Right lobe of liver (tissue), 4 donors: ENCODE results near the gene ZBTB22.

Experiments
- CTCF ChIP-seq, 4 donors: fragments of 200-600 bp in 3 of 4; fragments of 450-650 bp in 1 of 4; IDR thresholded peaks; one replicate each; pipeline versions ENCODE4 v1.5.1 to v1.8.0; 2016 to 2022; ENCODE audit warnings: antibody characterized with exemption in 4 of 4, mild to moderate bottlenecking in 2 of 4
- POLR2A ChIP-seq: fragments of 450-650 bp; IDR thresholded peaks from one replicate; pipeline ENCODE4 v1.6.1; 2017; ENCODE audit warnings: antibody characterized with exemption, mild to moderate bottlenecking
- donor health status: DM: no; HTN: no; CAD: no.
- donor health status: DM: no; HTN: no; CAD: no.
- donor health status: DM: no; HTN: yes; CAD: no.

GRCh38 chr6:33315793-33316602 lies 1.5 kb downstream of the ZBTB22 start:
- no peak for TF ChIP-seq CTCF (IDR thresholded peaks at IDR 0.05)
- no peak for TF ChIP-seq POLR2A
